Trophoblast cell (in vitro differentiated cells and primary cell): ENCODE results near the gene IPO11.

Source experiments
- DNase-seq, 2 donors: peaks; one replicate each; pipeline ENCODE4 v3.0.0-alpha.2; 2016
- H2AFZ ChIP-seq: 2 replicates; pipeline ENCODE4 v1.6.1; 2013; ENCODE audit warnings: low read length, moderate library complexity, mild to moderate bottlenecking; ENCODE audit not compliant: insufficient read depth, poor library complexity
- H2AK5ac ChIP-seq: 2 replicates; pipeline ENCODE4 v1.6.1; 2013; ENCODE audit warnings: mild to moderate bottlenecking, low read length
- H2BK120ac ChIP-seq: 2 replicates; pipeline ENCODE4 v1.6.1; 2013; ENCODE audit warnings: low read length, mild to moderate bottlenecking, moderate library complexity; ENCODE audit not compliant: insufficient read depth, poor library complexity
- H2BK12ac ChIP-seq: 2 replicates; pipeline ENCODE4 v1.6.1; 2013; ENCODE audit warnings: mild to moderate bottlenecking, low read length, moderate library complexity
- H2BK5ac ChIP-seq: 2 replicates; pipeline ENCODE4 v1.6.1; 2013; ENCODE audit warnings: low read length, low read depth, moderate library complexity, mild to moderate bottlenecking; ENCODE audit not compliant: poor library complexity
- H3K14ac ChIP-seq: 2 replicates; pipeline ENCODE4 v1.6.1; 2013; ENCODE audit warnings: mild to moderate bottlenecking, low read length
- H3K18ac ChIP-seq: 2 replicates; pipeline ENCODE4 v1.6.1; 2013; ENCODE audit warnings: mild to moderate bottlenecking, low read length
- H3K23ac ChIP-seq: 2 replicates; pipeline ENCODE4 v1.6.1; 2013; ENCODE audit warnings: low read length
- H3K27ac ChIP-seq: 2 replicates; pipeline ENCODE4 v1.5.1; 2013; ENCODE audit warnings: low read depth, mild to moderate bottlenecking, inconsistent platforms, low read length, moderate library complexity
- H3K27me3 ChIP-seq: 2 replicates; pipeline ENCODE4 v1.6.1; 2013; ENCODE audit warnings: inconsistent platforms, mild to moderate bottlenecking, low read length, moderate library complexity; ENCODE audit not compliant: insufficient read depth
- H3K36me3 ChIP-seq, 2 experiments: 1 replicate in 1 of 2; 2 replicates in 1 of 2; pipeline ENCODE4 v1.6.1; 2013; ENCODE audit warnings: low read length in 2 of 2, mild to moderate bottlenecking in 2 of 2, moderate library complexity in 1 of 2; ENCODE audit not compliant: insufficient read depth in 2 of 2, control insufficient read depth in 1 of 2
- H3K4ac ChIP-seq: 2 replicates; pipeline ENCODE4 v1.6.1; 2013; ENCODE audit warnings: low read depth, mild to moderate bottlenecking, low read length, moderate library complexity
- H3K4me1 ChIP-seq, 2 experiments: 1 replicate in 1 of 2; 2 replicates in 1 of 2; pipeline ENCODE4 v1.6.1; 2013; ENCODE audit warnings: low read length in 2 of 2, mild to moderate bottlenecking in 2 of 2, moderate library complexity in 1 of 2; ENCODE audit not compliant: insufficient read depth in 2 of 2, control insufficient read depth in 1 of 2
- H3K4me2 ChIP-seq: 2 replicates; pipeline ENCODE4 v1.6.1; 2013; ENCODE audit warnings: inconsistent platforms, mild to moderate bottlenecking, low read length, moderate library complexity
- H3K4me3 ChIP-seq: 2 replicates; pipeline ENCODE4 v1.5.1; 2013; ENCODE audit warnings: mild to moderate bottlenecking, low read depth, low read length, inconsistent platforms
- H3K79me1 ChIP-seq: one replicate; pipeline ENCODE4 v1.6.1; 2013; ENCODE audit warnings: low read length
- H3K79me2 ChIP-seq: 2 replicates; pipeline ENCODE4 v1.6.1; 2013; ENCODE audit warnings: low read length, mild to moderate bottlenecking; ENCODE audit not compliant: control insufficient read depth, insufficient read depth, poor library complexity
- H3K9ac ChIP-seq: 2 replicates; pipeline ENCODE4 v1.6.1; 2013; ENCODE audit warnings: mild to moderate bottlenecking, low read length
- H3K9me3 ChIP-seq: 2 replicates; pipeline ENCODE4 v1.6.1; 2013; ENCODE audit warnings: low read depth, mild to moderate bottlenecking, control low read depth, inconsistent platforms, low read length; ENCODE audit not compliant: insufficient read depth
- H4K12ac ChIP-seq: 2 replicates; pipeline ENCODE4 v1.6.1; 2013; ENCODE audit warnings: low read depth, mild to moderate bottlenecking, low read length, moderate library complexity
- H4K8ac ChIP-seq: 2 replicates; pipeline ENCODE4 v1.6.1; 2013; ENCODE audit warnings: low read depth, mild to moderate bottlenecking, low read length, moderate library complexity
- H4K91ac ChIP-seq: one replicate; pipeline ENCODE4 v1.6.1; 2013; ENCODE audit warnings: low read depth, mild to moderate bottlenecking, low read length, moderate library complexity
- WGBS: extraction: QIAGEN DNeasy Blood & Tissue Kit; methylation state at CpG from one replicate; pipeline ENCODE4 v1.1.7; 2013; ENCODE audit warnings: missing lambda C conversion rate; ENCODE audit not compliant: insufficient read length, insufficient coverage; ENCODE audit errors: extremely low coverage; 5-methylcytosine and 5-hydroxymethylcytosine counted together

The IPO11 gene

GRCh38 chr5:62421414-62421813 is 8.9 kb downstream of the IPO11 start:
- no peak overlapping the region for H4K91ac ChIP-seq
- H3K14ac ChIP-seq, result no peak overlapping the region
- no peak for DNase-seq
- H4K12ac ChIP-seq, result no peak overlapping the region
- H3K4me1 ChIP-seq, result no peaks in the 10 kb centered on the region
- no peak overlapping the region for H2BK5ac ChIP-seq
- no peak overlapping the region for H3K27ac ChIP-seq
- no peaks in the 10 kb centered on the region for H3K79me1 ChIP-seq
- H2BK120ac ChIP-seq, result no peak overlapping the region
- no CpG with 5 or more reads among the region's 1 CpG for WGBS
- peaks cover 0 to 2% of the 10 kb centered on the region in 2 experiments for H3K36me3 ChIP-seq
- H3K18ac ChIP-seq, result no peak overlapping the region
- H3K23ac ChIP-seq, result no peak overlapping the region
- H2AFZ ChIP-seq, result no peak overlapping the region
- no peak overlapping the region for H3K9ac ChIP-seq
- H2BK12ac ChIP-seq, result no peak overlapping the region
- no peak overlapping the region for H2AK5ac ChIP-seq
- no peaks in the 10 kb centered on the region for H3K27me3 ChIP-seq
- no peak overlapping the region for H3K4me3 ChIP-seq
- no peak overlapping the region for H3K4ac ChIP-seq
- no peaks in the 10 kb centered on the region for H3K9me3 ChIP-seq
- H3K79me2 ChIP-seq, result no peaks in the 10 kb centered on the region
- no peak overlapping the region for H3K4me2 ChIP-seq
- H4K8ac ChIP-seq, result no peak overlapping the region

- H3K79me2 ChIP-seq, result no peaks in the 10 kb centered on the region
- no peak overlapping the region for H3K27ac ChIP-seq
- no peak overlapping the region for H3K4ac ChIP-seq
- H2BK5ac ChIP-seq, result no peak overlapping the region
- no peak overlapping the region for H3K23ac ChIP-seq
- no peak overlapping the region for H3K4me3 ChIP-seq
- H3K9ac ChIP-seq, result no peak overlapping the region
- H3K4me2 ChIP-seq, result no peak overlapping the region
- H2BK120ac ChIP-seq, result no peak overlapping the region
- no peak overlapping the region for H3K14ac ChIP-seq
- no peak overlapping the region for H4K91ac ChIP-seq
- H4K8ac ChIP-seq, result no peak overlapping the region
- H3K4me1 ChIP-seq, result no peaks in the 10 kb centered on the region
- H3K9me3 ChIP-seq, result no peaks in the 10 kb centered on the region
- no peaks in the 10 kb centered on the region for H3K27me3 ChIP-seq
- H2AFZ ChIP-seq, result no peak overlapping the region
- DNase-seq, result no peak
- H2AK5ac ChIP-seq, result no peak overlapping the region
- H4K12ac ChIP-seq, result no peak overlapping the region
- WGBS, result no CpG with 5 or more reads among the region's 1 CpG
- H3K36me3 ChIP-seq, result peaks cover 0 to 2% of the 10 kb centered on the region in 2 experiments
- H2BK12ac ChIP-seq, result no peak overlapping the region
- no peak overlapping the region for H3K18ac ChIP-seq
- no peaks in the 10 kb centered on the region for H3K79me1 ChIP-seq
Observed at GRCh38 chr5:62424763-62425162, 12.2 kb downstream of the IPO11 start.

GRCh38 chr5:62431735-62432620 is 19.4 kb downstream of the IPO11 start:
- Histone ChIP-seq H3K9ac (no peak overlapping the region), H3K14ac (no peak overlapping the region), H3K9me3 (no peaks in the 10 kb centered on the region), H4K12ac (peak overlapping the region; percentile 72), H3K23ac (no peak overlapping the region), H4K91ac (no peak overlapping the region), H3K27me3 (no peaks in the 10 kb centered on the region), H3K4me3 (no peak overlapping the region), H3K79me1 (no peaks in the 10 kb centered on the region), H3K4me2 (no peak overlapping the region), H3K18ac (no peak overlapping the region), H2AFZ (no peak overlapping the region), H3K27ac (no peak overlapping the region), H3K4ac (no peak overlapping the region), H3K79me2 (peaks cover 2% of the 10 kb centered on the region), H3K36me3 (no peaks in the 10 kb centered on the region), H2AK5ac (no peak overlapping the region), H2BK120ac (no peak overlapping the region), H4K8ac (no peak overlapping the region), H2BK12ac (no peak overlapping the region), H2BK5ac (no peak overlapping the region), H3K4me1 (no peaks in the 10 kb centered on the region)
- no CpG with 5 or more reads among the region's 11 CpGs for WGBS
- DNase-seq, result no peak

- no peak overlapping the region for H2AK5ac ChIP-seq
- no peak overlapping the region for H2BK120ac ChIP-seq
- H3K9me3 ChIP-seq, result no peaks in the 10 kb centered on the region
- H3K27ac ChIP-seq, result no peak overlapping the region
- H2BK5ac ChIP-seq, result no peak overlapping the region
- H3K27me3 ChIP-seq, result no peaks in the 10 kb centered on the region
- H3K79me2 ChIP-seq, result peaks cover 2% of the 10 kb centered on the region
- H3K79me1 ChIP-seq, result no peaks in the 10 kb centered on the region
- H4K12ac ChIP-seq, result no peak overlapping the region
- H3K36me3 ChIP-seq, result no peaks in the 10 kb centered on the region
- H3K4me2 ChIP-seq, result no peak overlapping the region
- no CpG with 5 or more reads among the region's 5 CpGs for WGBS
- H4K91ac ChIP-seq, result no peak overlapping the region
- H3K4me3 ChIP-seq, result no peak overlapping the region
- no peak overlapping the region for H2AFZ ChIP-seq
- DNase-seq, result no peak
- peak overlapping the region; percentile 69 for H3K4ac ChIP-seq
- H2BK12ac ChIP-seq, result no peak overlapping the region
- no peak overlapping the region for H3K18ac ChIP-seq
- H3K4me1 ChIP-seq, result no peaks in the 10 kb centered on the region
- H3K14ac ChIP-seq, result no peak overlapping the region
- H3K23ac ChIP-seq, result no peak overlapping the region
- no peak overlapping the region for H3K9ac ChIP-seq
- no peak overlapping the region for H4K8ac ChIP-seq
Observed at GRCh38 chr5:62432621-62433064, 20.1 kb downstream of the IPO11 start.
